Measurements from ENCODE around the gene SKAP1.

Gene SKAP1

GRCh38 chr17:48261297-48261880, 168.6 kb downstream of the SKAP1 start:
- no peak for DNase-seq (ENCODE audit: low spot score)
- TF ChIP-seq, protein P1, sequence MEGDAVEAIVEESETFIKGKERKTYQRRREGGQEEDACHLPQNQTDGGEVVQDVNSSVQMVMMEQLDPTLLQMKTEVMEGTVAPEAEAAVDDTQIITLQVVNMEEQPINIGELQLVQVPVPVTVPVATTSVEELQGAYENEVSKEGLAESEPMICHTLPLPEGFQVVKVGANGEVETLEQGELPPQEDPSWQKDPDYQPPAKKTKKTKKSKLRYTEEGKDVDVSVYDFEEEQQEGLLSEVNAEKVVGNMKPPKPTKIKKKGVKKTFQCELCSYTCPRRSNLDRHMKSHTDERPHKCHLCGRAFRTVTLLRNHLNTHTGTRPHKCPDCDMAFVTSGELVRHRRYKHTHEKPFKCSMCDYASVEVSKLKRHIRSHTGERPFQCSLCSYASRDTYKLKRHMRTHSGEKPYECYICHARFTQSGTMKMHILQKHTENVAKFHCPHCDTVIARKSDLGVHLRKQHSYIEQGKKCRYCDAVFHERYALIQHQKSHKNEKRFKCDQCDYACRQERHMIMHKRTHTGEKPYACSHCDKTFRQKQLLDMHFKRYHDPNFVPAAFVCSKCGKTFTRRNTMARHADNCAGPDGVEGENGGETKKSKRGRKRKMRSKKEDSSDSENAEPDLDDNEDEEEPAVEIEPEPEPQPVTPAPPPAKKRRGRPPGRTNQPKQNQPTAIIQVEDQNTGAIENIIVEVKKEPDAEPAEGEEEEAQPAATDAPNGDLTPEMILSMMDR (IDR thresholded peaks at IDR 0.05; ENCODE audit: extremely low read depth, missing control alignments) = no peak

DNA sequence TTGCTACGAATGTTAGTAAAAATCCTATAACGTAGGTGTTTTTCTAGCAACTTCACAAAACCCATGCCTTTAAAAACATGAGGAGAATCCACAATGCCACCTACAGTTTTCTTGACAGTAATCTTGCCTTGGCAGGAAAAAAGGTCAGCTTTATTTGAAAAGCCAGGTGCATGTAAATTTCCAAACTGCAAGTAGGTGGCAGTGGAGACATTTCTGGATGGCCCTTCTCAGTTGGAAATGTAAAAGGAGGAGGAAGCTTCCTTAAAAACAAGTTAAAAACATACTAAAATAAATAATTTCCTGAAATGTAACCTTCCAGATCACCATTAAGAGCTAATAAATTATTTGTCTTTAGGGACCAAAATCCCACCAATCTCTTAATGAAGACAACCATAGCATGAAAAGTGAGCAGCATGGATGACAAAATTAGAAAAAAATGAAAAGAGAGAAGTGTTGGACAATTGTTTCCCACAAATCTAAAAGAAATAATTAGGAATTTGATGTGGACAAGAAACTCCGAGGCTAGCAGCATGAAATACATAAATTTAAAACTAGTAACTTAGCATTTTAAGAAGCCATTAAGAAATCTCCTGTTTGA, 170.2 kb downstream of the SKAP1 start:
- DNase-seq (ENCODE audit: low spot score) = no peak
- TF ChIP-seq, protein P1 (IDR thresholded peaks at IDR 0.05; ENCODE audit: extremely low read depth, missing control alignments) = peak; percentile 36

DNA sequence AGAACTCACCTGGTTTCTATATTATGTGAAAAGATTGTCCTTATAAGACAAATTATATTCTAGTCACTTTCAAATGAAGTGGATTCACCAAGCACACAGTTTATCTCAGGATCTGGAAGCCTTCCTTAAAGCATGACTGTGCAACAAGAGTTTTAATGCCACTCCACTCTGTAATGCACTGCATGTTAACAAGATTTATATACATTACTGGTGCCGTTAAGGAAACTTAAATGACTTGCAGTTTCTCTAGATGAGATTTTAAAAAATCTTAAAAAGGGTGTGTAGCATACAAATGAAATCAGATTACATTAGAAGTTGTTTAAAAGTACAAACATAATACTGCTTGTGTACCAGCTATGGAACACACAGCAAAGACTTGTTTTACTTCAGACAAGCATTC, 171.7 kb downstream of the SKAP1 start:
- TF ChIP-seq, protein P1 (IDR thresholded peaks at IDR 0.05; ENCODE audit: extremely low read depth, missing control alignments) = no peak
- DNase-seq (ENCODE audit: low spot score) = no peak

- TF ChIP-seq, protein P1 (IDR thresholded peaks at IDR 0.05; ENCODE audit: extremely low read depth, missing control alignments) = no peak
- DNase-seq (ENCODE audit: low spot score) = no peak
Measured at GRCh38 chr17:48255759-48256158, 174.3 kb downstream of the SKAP1 start.

GRCh38 chr17:48254896-48255295, 175.1 kb downstream of the SKAP1 start:
- TF ChIP-seq, protein P1 (IDR thresholded peaks at IDR 0.05; ENCODE audit: extremely low read depth, missing control alignments) = no peak
- no peak for DNase-seq (ENCODE audit: low spot score)

DNA sequence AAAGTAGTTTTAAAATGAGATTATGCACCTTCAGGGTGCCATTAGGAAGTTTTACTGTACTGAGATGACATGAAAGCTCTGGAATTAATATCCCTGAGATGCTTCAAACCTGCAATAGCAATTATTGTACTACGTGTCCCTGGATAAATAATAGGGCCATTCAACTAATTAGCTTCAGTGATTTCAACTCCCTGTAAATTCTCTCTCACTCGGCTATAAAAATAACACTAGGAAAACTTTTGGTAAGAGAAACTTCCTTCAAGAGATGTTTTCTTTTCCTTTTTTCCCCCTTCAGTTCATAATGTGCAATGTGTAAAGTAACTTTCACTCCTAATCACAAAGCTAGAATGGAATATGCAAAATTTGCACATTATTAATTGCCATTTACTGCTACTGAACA, 176.0 kb downstream of the SKAP1 start:
- no peak for DNase-seq (ENCODE audit: low spot score)
- TF ChIP-seq, protein P1 (IDR thresholded peaks at IDR 0.05; ENCODE audit: extremely low read depth, missing control alignments) = no peak

- TF ChIP-seq, protein P1 (IDR thresholded peaks at IDR 0.05; ENCODE audit: extremely low read depth, missing control alignments) = no peak
Measured at GRCh38 chr17:48251950-48252349, 178.1 kb downstream of the SKAP1 start.

More at GRCh38 chr17:48251950-48252349, 178.1 kb downstream of the SKAP1 start:
- no peak for DNase-seq (ENCODE audit: low spot score)

All from GM20000 (cell line).